Psoas muscle (tissue), 8 donors: ENCODE results near the gene ARSK. TPM values are rescaled to one million over a fixed set of nuclear protein-coding genes. Genes with fewer than 3 reads are reported as not detected.
A peak's percentile ranks its signal among the peaks of the same experiment; 100 is the strongest.

ENCODE experiments used
- ATAC-seq, 4 donors: fragments of 200-7000 bp; cut with Tn5 transposase; one replicate each; pipeline ENCODE4 v1.9.1; 2020; ENCODE audit warnings: moderate library complexity in 3 of 4, mild to moderate bottlenecking in 2 of 4
- DNase-seq, 2 donors: peaks; one replicate each; pipeline ENCODE4 v3.0.0-alpha.2; 2020
- H3K27ac ChIP-seq: fragments of 200-600 bp; one replicate; pipeline ENCODE4 v1.8.0; 2022
- H3K27me3 ChIP-seq, 3 donors: fragments of 200-600 bp in 1 of 3; one replicate each; pipeline versions ENCODE4 v1.6.1 to v1.8.0; 2013 to 2022; ENCODE audit warnings: low read length in 2 of 3, mild to moderate bottlenecking in 2 of 3, moderate library complexity in 1 of 3; ENCODE audit not compliant: insufficient read depth in 3 of 3
- H3K36me3 ChIP-seq, 2 donors: fragments of 200-600 bp in 1 of 2; one replicate each; pipeline versions ENCODE4 v1.6.1 to v1.8.0; 2013 to 2022; ENCODE audit warnings: low read depth in 1 of 2, mild to moderate bottlenecking in 1 of 2, moderate library complexity in 1 of 2; ENCODE audit not compliant: insufficient read depth in 1 of 2
- H3K4me1 ChIP-seq: fragments of 200-600 bp; one replicate; pipeline ENCODE4 v1.8.0; 2022
- H3K4me3 ChIP-seq: fragments of 200-600 bp; one replicate; pipeline ENCODE4 v1.8.0; 2022; ENCODE audit warnings: mild to moderate bottlenecking
- H3K9me3 ChIP-seq: fragments of 200-600 bp; one replicate; pipeline ENCODE4 v1.8.0; 2022
- WGBS, 3 donors: extraction: QIAGEN DNeasy Blood & Tissue Kit; methylation state at CpG; one replicate each; pipeline versions ENCODE4 v1.1.6 to v1.1.7; 2013; 5-methylcytosine and 5-hydroxymethylcytosine counted together
- intact Hi-C, 2 donors: fragments of 100-400 bp; cut with DNase I; formaldehyde crosslinking; loops; one replicate each; pipeline versions ENCODE4 v1.11.0 to v1.14.2; 2022
- polyA plus RNA-seq, 3 donors: library from polyadenylated mRNA; stranded (reverse); fragments of 200-250 nt; gene quantifications; one replicate each; pipeline ENCODE4 v1.2.3, GENCODE V29; 2013
- total RNA-seq, 4 donors: library from RNA; stranded (reverse); fragmentation: NEBNext Ultra II Directional in 2 of 4; extraction: Animal tissue kit (Norgen Biotek cat#: 25700) in 2 of 4; gene quantifications; one replicate each; pipeline versions ENCODE4 v1.2.1 to v1.2.4, GENCODE V29; 2021 to 2023
- TF ChIP-seq, protein P1 (sequence below): fragments of 200-600 bp; IDR thresholded peaks from one replicate; pipeline ENCODE4 v1.8.0; 2022; ENCODE audit warnings: antibody characterized with exemption
- donor health status: healthy with polysubstance abuse.
- donor health status: DM: no; HTN: no; CAD: no; lungs with moderate emphysema.
- donor health status: Bipolar disorder and iron deficiency.
- donor health status: healthy.
- donor health status: DM: yes; HTN: yes; CAD: no.
- donor health status: DM: no; HTN: no; CAD: no.
- donor health status: DM: no; HTN: no; CAD: no.
- donor health status: DM: yes; HTN: yes; CAD: no.

ARSK gene
- total and polyA plus RNA-seq, 7 donors: 1.6 to 8.5 (median 2.0) TPM

DNA sequence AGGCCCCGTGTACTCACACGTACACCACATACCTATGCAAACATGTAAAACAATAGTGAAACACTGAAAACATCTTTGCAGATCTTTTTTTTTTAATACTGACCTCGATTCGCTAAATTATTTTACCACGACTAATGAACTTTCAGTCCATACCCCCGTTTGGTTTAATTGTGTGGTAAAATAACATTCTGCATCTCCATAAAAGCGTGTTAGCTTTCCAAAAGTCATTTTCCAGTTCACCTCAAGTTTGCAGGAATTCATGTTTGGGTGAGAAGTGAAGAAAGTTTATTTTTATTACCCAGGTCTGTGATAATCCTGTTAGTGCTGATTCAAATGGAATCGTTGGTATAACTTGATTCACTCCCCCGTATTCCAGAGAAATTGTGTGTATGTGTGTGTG lies 652 bp downstream of the ARSK start:
- DNase-seq (no peak), ATAC-seq (no peak)
- 0 to 1% (median 0%) methylated on average over 9 of the region's 9 CpGs for WGBS, 3 donors
- TF ChIP-seq, protein P1, sequence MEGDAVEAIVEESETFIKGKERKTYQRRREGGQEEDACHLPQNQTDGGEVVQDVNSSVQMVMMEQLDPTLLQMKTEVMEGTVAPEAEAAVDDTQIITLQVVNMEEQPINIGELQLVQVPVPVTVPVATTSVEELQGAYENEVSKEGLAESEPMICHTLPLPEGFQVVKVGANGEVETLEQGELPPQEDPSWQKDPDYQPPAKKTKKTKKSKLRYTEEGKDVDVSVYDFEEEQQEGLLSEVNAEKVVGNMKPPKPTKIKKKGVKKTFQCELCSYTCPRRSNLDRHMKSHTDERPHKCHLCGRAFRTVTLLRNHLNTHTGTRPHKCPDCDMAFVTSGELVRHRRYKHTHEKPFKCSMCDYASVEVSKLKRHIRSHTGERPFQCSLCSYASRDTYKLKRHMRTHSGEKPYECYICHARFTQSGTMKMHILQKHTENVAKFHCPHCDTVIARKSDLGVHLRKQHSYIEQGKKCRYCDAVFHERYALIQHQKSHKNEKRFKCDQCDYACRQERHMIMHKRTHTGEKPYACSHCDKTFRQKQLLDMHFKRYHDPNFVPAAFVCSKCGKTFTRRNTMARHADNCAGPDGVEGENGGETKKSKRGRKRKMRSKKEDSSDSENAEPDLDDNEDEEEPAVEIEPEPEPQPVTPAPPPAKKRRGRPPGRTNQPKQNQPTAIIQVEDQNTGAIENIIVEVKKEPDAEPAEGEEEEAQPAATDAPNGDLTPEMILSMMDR: no peak
- intact Hi-C loops: loop anchor here in 1 of 2 donors (5.0 kb wide), 1 partner anchor 302 kb away; no protein-coding TSS in a partner anchor
- Histone ChIP-seq H3K4me3 (peak overlapping the region; percentile 75), H3K27me3 (no peaks in the 10 kb centered on the region), H3K27ac (peak overlapping the region; percentile 79), H3K4me1 (peaks cover 14% of the 10 kb centered on the region), H3K36me3 (peaks cover 4 to 10% of the 10 kb centered on the region in 2 donors), H3K9me3 (no peaks in the 10 kb centered on the region)

DNA sequence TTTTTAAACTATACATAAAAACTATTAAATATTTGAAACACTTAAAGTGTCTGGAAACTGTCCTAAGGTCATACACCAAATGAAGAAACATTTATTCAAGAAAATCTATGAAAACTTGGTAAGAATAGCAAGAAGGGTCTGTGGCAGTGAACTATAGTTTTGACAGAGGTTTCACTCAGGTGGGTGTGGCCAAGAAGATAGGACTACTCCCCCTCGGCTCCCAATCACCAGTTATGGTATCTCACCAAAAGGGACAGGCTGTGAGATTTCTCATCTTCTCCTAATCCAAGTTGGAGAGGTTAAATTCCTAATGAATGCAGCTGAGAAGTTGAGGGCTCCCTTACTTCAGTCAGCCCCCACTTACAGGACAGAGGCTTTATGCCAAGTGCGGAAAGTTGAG lies 2.9 kb downstream of the ARSK start:
- no peaks in the 10 kb centered on the region for H3K27me3 ChIP-seq
- H3K4me3 ChIP-seq: no peak overlapping the region
- H3K36me3 ChIP-seq: peaks cover 0 to 3% of the 10 kb centered on the region in 2 donors
- intact Hi-C loops: loop anchor here in 1 of 2 donors (5.0 kb wide), 1 partner anchor 299 kb away; no protein-coding TSS in a partner anchor
- whole genome bisulfite sequencing, 3 donors: 63 to 92% (median 87%) methylated on average over 2 of the region's 2 CpGs
- DNase-seq (no peak), ATAC-seq (no peak)
- no peaks in the 10 kb centered on the region for H3K9me3 ChIP-seq
- TF ChIP-seq, protein P1: no peak
- H3K27ac ChIP-seq: no peak overlapping the region
- peaks cover 14% of the 10 kb centered on the region for H3K4me1 ChIP-seq

DNA sequence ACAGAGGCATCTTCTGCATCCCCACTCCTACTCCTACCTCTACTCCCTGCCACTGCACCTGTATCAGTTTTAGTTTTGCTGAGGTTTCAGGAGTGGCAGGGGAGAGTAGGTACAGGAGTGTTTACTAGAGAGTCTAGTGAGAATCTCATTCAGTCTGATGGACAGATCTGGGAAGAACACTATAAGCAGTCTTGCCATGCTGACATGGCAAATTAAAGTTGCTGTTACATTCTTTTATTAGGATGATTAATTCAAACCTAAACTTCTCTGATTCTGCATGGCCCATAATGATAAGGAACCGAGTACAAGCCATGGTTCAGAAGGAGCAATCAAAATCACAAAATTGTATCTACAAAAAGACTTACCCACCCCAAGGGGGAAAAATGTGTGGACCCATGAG lies 7.4 kb downstream of the ARSK start:
- intact Hi-C loops: loop anchor here in 1 of 2 donors (5.0 kb wide), 1 partner anchor 1130 kb away; no protein-coding TSS in a partner anchor
- Histone ChIP-seq H3K36me3 (peaks cover 0 to 15% of the 10 kb centered on the region in 2 donors), H3K9me3 (no peaks in the 10 kb centered on the region), H3K4me3 (no peak overlapping the region), H3K27ac (no peak overlapping the region), H3K4me1 (no peaks in the 10 kb centered on the region), H3K27me3 (no peaks in the 10 kb centered on the region)
- DNase-seq (no peak), ATAC-seq (no peak)
- TF ChIP-seq, protein P1: no peak
- 89 to 94% (median 93%) methylated on average over 1 of the region's 1 CpG for WGBS, 3 donors

DNA sequence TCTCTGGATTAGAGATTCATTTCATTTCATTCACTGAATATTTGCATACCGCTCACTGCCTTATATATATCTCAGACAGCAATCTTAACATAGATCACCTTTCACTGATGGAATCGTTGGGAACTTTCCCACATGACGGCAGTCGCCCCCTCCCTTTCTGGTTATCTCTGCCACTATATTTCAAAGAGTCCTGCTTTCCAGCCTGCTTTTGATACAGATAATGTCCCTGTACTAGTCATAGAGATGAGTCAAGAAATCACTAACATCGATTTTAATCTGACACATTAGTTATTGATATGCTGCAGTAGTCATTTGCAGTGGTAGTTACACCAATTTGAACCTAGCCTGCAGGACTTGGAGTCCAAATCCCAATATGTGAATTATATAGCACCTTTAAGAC lies 8.5 kb downstream of the ARSK start:
- intact Hi-C loops: loop anchor here in 1 of 2 donors (5.0 kb wide), 1 partner anchor 1129 kb away; no protein-coding TSS in a partner anchor
- Histone ChIP-seq H3K4me3 (no peak overlapping the region), H3K4me1 (no peaks in the 10 kb centered on the region), H3K27ac (no peak overlapping the region), H3K9me3 (no peaks in the 10 kb centered on the region), H3K36me3 (peaks cover 0 to 24% of the 10 kb centered on the region in 2 donors), H3K27me3 (no peaks in the 10 kb centered on the region)
- no peak for DNase-seq
- TF ChIP-seq, protein P1: no peak
- 76 to 89% (median 80%) methylated on average over 5 of the region's 5 CpGs for WGBS, 3 donors
- ATAC-seq: no peak

DNA sequence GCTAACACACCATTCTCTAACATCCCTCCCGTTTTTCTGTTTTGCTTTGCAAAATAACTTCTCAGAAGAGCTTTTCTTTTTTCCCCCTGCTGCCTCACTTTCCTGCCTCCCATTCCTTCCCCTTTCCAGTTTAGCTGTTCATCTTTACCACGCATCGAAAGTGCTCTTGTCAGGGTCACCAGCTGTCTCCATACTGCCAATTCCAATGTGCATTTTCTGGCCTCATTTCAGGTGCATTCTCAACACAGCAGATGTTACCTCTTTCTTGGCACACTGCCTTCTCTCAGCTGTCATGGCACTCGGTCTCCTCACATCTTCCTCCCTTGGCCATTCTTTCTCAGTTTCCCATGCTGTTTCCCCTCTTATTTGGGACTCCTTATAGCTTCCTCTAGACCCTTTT lies 9.5 kb downstream of the ARSK start:
- no peaks in the 10 kb centered on the region for H3K27me3 ChIP-seq
- no peak for DNase-seq
- peaks cover 0 to 33% of the 10 kb centered on the region in 2 donors for H3K36me3 ChIP-seq
- TF ChIP-seq, protein P1: no peak
- intact Hi-C loops: loop anchor here in 1 of 2 donors (5.0 kb wide), 1 partner anchor 1128 kb away; no protein-coding TSS in a partner anchor
- no peaks in the 10 kb centered on the region for H3K9me3 ChIP-seq
- H3K4me3 ChIP-seq: no peak overlapping the region
- H3K27ac ChIP-seq: no peak overlapping the region
- WGBS, 3 donors: 20 to 39% (median 25%) methylated on average over 4 of the region's 4 CpGs
- no peak for ATAC-seq
- no peaks in the 10 kb centered on the region for H3K4me1 ChIP-seq
